Lower lobe of right lung (tissue), 2 donors: ENCODE data around the gene RAB11FIP2. TPM values are rescaled to one million over a fixed set of nuclear protein-coding genes. Genes with fewer than 3 reads are reported as not detected.
A peak's percentile ranks its signal among the peaks of the same experiment; 100 is the strongest.
"Not testable (repeated sequence)": the region's sequence is repeated elsewhere in the genome, so short reads cannot be mapped to it uniquely, and the experiment has no call there.

Source experiments
- ATAC-seq, 2 donors: fragments of 200-7000 bp; cut with Tn5 transposase; one replicate each; pipeline ENCODE4 v1.9.1; 2020 to 2022; ENCODE audit warnings: mild to moderate bottlenecking in 2 of 2, moderate library complexity in 2 of 2
- DNase-seq: peaks from one replicate; pipeline ENCODE4 v3.0.0-alpha.2; 2020
- H3K27ac ChIP-seq: fragments of 200-600 bp; one replicate; pipeline ENCODE4 v1.8.0; 2022
- H3K27me3 ChIP-seq: fragments of 200-600 bp; one replicate; pipeline ENCODE4 v1.8.0; 2022; ENCODE audit warnings: low read depth
- H3K36me3 ChIP-seq: fragments of 200-600 bp; one replicate; pipeline ENCODE4 v1.8.0; 2022; ENCODE audit warnings: mild to moderate bottlenecking
- H3K4me1 ChIP-seq: fragments of 200-600 bp; one replicate; pipeline ENCODE4 v1.8.0; 2022
- H3K4me3 ChIP-seq: fragments of 200-600 bp; one replicate; pipeline ENCODE4 v1.8.0; 2022; ENCODE audit warnings: mild to moderate bottlenecking
- H3K9me3 ChIP-seq: fragments of 200-600 bp; one replicate; pipeline ENCODE4 v1.8.0; 2022
- CTCF ChIP-seq: fragments of 200-600 bp; IDR thresholded peaks from one replicate; pipeline ENCODE4 v1.8.0; 2022; ENCODE audit warnings: antibody characterized with exemption, mild to moderate bottlenecking
- intact Hi-C: fragments of 100-400 bp; cut with DNase I; formaldehyde crosslinking; loops from one replicate; pipeline ENCODE4 v1.11.0; 2022
- total RNA-seq: library from RNA; stranded (reverse); fragmentation: NEBNext Ultra II Directional; extraction: Animal tissue kit (Norgen Biotek cat#: 25700); gene quantifications from one replicate; pipeline ENCODE4 v1.2.1, GENCODE V29; 2021
- donor health status: DM: no; HTN: yes; CAD: no; lungs with severe emphysema.

RAB11FIP2 gene
- total RNA-seq, 1 donor from 2014 or later: 31.0 TPM

GRCh38 chr10:118072840-118073239 is 26.1 kb upstream of the RAB11FIP2 start:
- intact Hi-C loops: no loop called here
- no peak overlapping the region for H3K4me3 ChIP-seq
- no peaks in the 10 kb centered on the region for H3K36me3 ChIP-seq
- no peaks in the 10 kb centered on the region for H3K27me3 ChIP-seq
- no peak overlapping the region for H3K27ac ChIP-seq
- H3K4me1 ChIP-seq: no peaks in the 10 kb centered on the region
- ATAC-seq (no peak), DNase-seq (no peak)
- no peak for TF ChIP-seq CTCF
- no peaks in the 10 kb centered on the region for H3K9me3 ChIP-seq

GRCh38 chr10:118067389-118067788 is 20.6 kb upstream of the RAB11FIP2 start:
- intact Hi-C loops, ATAC-seq, H3K27me3 ChIP-seq, H3K27ac ChIP-seq, DNase-seq, H3K36me3 ChIP-seq, H3K4me3 ChIP-seq, H3K4me1 ChIP-seq, H3K9me3 ChIP-seq: not testable (repeated sequence)

- intact Hi-C loops: no loop called here
- no peaks in the 10 kb centered on the region for H3K4me1 ChIP-seq
- ATAC-seq: peak; percentile 67 to 94
- H3K27me3 ChIP-seq: no peaks in the 10 kb centered on the region
- no peak overlapping the region for H3K4me3 ChIP-seq
- DNase-seq: no peak
- TF ChIP-seq CTCF: no peak
- no peaks in the 10 kb centered on the region for H3K36me3 ChIP-seq
- no peak overlapping the region for H3K27ac ChIP-seq
- no peaks in the 10 kb centered on the region for H3K9me3 ChIP-seq
Measured at GRCh38 chr10:118062798-118063238, 16.1 kb upstream of the RAB11FIP2 start.

GRCh38 chr10:118058371-118058770 is 11.6 kb upstream of the RAB11FIP2 start:
- TF ChIP-seq CTCF: no peak

GRCh38 chr10:118057361-118057760 is 10.6 kb upstream of the RAB11FIP2 start:
- DNase-seq: no peak
- no peak overlapping the region for H3K4me3 ChIP-seq
- no peak for ATAC-seq
- no peaks in the 10 kb centered on the region for H3K36me3 ChIP-seq
- intact Hi-C loops: no loop called here
- no peaks in the 10 kb centered on the region for H3K9me3 ChIP-seq
- no peaks in the 10 kb centered on the region for H3K4me1 ChIP-seq
- H3K27ac ChIP-seq: no peak overlapping the region
- no peak for TF ChIP-seq CTCF
- H3K27me3 ChIP-seq: no peaks in the 10 kb centered on the region

More at GRCh38 chr10:118058371-118058770, 11.6 kb upstream of the RAB11FIP2 start:
- DNase-seq: no peak
- no peaks in the 10 kb centered on the region for H3K27me3 ChIP-seq
- no peak for ATAC-seq
- H3K4me1 ChIP-seq: no peaks in the 10 kb centered on the region
- no peak overlapping the region for H3K4me3 ChIP-seq
- no peak overlapping the region for H3K27ac ChIP-seq
- intact Hi-C loops: no loop called here
- no peaks in the 10 kb centered on the region for H3K36me3 ChIP-seq
- no peaks in the 10 kb centered on the region for H3K9me3 ChIP-seq

- no peak overlapping the region for H3K4me3 ChIP-seq
- no peaks in the 10 kb centered on the region for H3K4me1 ChIP-seq
- no peak overlapping the region for H3K27ac ChIP-seq
- DNase-seq (no peak), ATAC-seq (no peak)
- no peak for TF ChIP-seq CTCF
- intact Hi-C loops: no loop called here
- no peaks in the 10 kb centered on the region for H3K36me3 ChIP-seq
- H3K27me3 ChIP-seq: no peaks in the 10 kb centered on the region
- H3K9me3 ChIP-seq: no peaks in the 10 kb centered on the region
Measured at GRCh38 chr10:118054383-118054782, 7.6 kb upstream of the RAB11FIP2 start.
